Forelimb muscle (tissue), 1 donor: ENCODE data around the gene INTS4. TPM values are rescaled to one million over a fixed set of nuclear protein-coding genes. Genes with fewer than 3 reads are reported as not detected.
"Not testable (repeated sequence)": the region's sequence is repeated elsewhere in the genome, so short reads cannot be mapped to it uniquely, and the experiment has no call there.

Experiments used
- DNase-seq: peaks from one replicate; pipeline ENCODE4 v3.0.0-alpha.2; 2013; ENCODE audit warnings: low read depth
- polyA plus RNA-seq: library from polyadenylated mRNA; unstranded; fragments of 120-200 nt; gene quantifications from one replicate; pipeline ENCODE4 v1.2.1, GENCODE V29; 2013; ENCODE audit not compliant: insufficient read length

Gene INTS4
- polyA plus RNA-seq, 1 donor: 24.4 TPM

DNA sequence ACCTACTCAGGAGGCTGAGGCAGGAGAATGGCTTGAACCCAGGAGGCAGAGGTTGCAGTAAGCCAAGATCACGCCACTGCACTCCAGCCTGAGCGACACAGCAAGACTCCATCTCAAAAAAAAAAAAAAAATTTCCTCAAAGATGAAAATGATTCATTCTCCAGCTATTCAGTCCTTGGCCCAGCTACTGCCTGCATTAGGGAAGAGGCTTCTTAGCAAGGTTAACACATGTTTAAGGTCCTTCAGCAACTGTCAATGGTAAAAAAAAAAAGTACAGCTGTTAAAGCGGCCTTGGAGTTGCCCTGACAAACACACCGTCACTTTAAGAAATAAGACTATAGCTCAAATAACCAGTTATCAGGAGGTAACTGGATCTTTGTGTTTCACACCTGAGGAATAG is 116.2 kb downstream of the INTS4 start:
- not testable (repeated sequence) for DNase-seq

DNA sequence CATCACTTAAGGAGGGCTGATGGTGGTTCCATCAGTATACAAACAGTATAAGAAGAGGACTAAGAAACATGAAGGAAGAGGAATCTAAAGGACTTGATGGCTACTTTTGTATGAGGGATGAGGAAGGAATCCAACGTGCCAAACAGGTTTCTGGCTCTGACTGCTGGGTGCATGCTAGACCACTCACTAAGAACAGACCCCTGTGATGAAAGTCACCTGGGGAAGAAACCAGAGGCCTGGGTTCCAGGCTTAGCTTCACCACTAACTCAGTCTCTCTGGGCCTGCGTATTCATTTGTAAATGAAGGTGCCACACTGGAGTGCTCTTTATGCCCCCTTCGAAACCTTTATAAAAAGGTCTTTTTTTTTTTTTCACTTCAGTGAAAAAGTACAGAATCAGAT is 118.4 kb downstream of the INTS4 start:
- no peak for DNase-seq

DNA sequence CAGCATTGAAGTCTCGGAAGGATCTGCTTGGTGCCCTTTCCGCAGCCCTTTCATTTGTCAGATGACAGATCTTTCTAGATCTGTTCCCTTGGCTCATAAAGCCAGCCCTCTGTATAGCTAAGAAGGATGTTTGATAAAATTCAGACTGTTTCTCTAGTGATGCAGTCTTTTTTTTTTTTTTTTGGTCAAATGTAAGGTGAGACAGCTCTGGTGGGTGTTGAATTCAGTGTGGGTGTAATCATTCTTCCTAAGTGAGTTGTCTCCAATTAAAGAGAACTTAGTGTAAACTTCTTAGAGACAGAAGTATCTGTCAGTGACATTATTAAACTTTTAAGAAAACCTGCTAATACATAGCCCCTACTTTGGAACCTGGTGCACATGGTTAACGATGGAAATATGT is 120.3 kb downstream of the INTS4 start:
- no peak for DNase-seq

DNA sequence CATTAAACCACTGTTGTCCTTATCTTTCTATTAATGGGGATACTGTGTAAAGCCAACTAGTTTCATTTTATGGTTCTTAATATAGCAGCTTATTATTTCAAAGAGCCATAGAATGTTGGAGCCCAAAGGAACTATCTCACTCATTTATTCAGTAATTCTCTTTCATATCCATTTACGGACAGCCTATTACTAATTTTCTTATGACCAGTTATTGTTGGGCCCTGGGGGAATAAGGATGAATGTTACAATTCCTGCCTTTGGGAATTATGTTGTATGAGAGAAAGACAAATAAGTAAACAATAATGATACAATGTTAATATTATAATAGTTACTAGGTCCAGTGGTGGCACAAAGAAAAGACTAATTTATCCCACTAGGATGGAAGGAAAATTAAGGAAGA is 121.1 kb downstream of the INTS4 start:
- no peak for DNase-seq

DNA sequence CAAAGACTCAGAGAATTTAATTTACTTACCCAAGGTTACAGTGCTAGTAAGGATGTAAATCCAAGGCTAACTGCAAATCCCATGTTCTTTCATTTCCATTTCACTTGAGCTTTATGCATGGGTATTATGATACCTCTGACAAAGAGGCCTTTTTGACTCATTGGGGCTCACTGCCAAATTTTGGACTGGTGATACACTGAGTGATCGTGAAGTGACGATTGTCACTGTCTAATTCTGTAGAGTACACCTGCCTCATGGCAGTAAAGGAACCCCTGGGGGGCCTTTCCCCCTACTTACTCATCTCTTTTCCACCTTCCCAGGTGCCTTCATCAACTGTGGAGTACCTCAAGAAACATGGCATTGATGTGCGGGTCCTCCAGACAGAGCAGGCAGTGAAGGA is 122.6 kb downstream of the INTS4 start:
- no peak for DNase-seq

DNA sequence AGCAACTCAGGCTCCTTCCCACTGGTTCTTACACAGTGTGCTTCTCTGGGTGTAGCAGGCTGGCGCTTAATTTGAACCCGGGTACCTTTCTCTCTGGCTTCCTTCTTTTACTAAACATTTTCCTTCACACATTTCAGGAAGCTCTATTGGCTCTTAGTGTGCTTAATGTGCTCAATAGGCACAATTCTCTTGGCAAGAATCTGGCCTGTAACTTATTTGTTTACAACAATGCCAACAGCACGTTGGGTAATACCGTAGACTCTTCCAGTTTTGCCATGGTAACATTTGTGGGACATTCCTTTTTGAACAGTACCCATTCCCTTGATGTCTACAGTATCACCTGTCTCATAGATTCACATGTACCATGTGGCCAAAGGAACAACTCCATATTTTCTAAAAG is 125.7 kb downstream of the INTS4 start:
- DNase-seq: no peak

DNA sequence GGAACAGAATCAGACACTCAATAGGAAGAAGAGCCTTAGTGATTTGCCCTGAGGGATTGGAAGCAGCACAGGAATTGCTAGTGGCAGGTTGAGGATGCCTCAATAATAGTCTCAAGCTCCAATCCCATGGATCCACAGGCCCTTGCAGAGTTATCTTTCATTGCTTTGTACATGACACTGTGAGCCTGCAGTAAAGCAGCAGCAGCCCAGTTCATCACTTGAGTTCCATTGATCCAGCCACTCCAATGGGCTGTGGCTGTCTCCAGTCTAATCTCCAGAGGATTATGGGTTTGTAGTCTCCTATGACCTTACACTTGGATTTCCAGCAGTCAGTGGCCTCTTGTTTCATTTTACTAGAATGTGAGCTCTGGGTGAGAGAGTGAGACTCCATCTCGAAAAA is 128.1 kb downstream of the INTS4 start:
- DNase-seq: no peak

DNA sequence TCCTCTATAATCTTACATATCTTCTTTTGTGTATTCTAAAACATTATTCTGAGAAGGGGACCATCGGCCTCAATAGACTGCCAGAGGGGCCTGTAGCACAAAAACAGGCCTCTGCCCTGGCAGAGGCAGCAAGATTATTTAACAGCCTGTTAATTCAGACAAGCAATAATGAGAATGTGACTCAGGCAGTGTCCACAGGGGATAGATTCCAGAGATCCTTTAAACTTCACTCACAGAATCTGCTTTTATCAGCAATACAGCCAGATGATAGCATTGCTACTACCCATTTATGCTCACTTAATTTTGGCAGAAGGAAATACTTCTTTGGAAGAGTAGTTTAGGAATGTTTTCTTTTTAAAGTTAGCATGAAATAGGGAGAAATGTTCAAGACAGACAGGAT is 128.7 kb downstream of the INTS4 start:
- no peak for DNase-seq

DNA sequence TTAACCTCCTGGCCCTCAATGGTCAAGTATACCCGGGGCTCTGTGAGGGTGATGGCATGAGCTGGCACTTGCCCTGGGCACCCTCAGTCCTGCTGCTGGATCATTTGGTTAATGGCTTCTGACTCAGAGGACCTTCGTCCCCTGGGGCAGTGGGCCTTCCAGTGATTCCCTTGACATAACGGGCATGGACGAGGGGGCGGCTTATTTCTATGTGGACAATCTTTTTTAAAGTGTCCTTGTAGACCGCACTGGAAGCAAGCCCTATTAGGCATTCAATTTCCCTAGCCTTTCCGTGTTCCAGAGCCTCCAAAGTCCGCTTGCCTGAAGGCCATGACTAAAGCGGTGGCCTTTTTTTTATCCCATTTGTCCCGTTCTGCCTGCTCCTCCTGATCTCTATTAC is 133.0 kb downstream of the INTS4 start:
- not testable (repeated sequence) for DNase-seq

DNA sequence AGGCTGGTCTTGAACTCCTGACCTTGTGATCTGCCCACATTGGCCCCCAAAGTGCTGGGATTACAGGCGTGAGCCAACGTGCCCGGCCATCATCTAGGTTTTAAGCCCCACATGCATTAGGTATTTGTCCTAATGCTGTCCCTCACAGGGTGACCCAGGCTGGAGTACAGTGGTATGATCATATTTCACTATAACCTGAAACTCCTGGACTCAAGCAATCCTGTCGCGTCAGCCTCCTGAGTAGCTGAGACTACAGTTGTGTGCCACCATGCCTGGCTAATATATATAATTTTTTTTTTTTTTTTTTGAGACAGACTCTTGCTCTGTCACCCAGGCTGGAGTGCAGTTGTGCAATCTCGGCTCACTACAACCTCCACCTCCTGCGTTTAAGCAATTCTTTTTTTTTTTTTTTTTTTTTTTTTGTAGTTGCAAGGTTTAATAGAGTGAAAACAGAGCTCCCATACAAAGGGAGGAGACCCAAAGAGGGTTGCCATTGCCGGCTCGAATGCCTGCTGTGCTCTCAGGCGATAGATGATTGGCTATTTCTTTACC is 136.5 kb downstream of the INTS4 start:
- DNase-seq: not testable (repeated sequence)

DNA sequence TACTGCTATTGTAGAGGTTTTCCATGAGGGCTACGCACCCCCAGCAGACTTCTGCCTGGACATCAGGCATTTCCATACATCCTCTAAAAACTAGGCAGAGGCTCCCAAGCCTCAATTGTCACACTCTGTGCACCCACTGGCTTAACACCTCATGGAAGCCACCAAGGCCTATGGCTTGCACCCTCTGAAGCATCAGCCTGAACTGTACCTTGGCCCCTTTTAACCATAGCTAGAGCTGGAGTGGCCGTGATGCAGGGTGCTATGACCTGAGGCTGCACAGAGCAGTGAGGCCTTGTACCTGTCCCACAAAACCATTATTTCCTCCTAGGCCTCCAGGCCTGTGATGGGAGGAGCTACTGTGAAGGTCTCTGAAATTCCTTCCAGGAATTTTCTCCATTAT is 139.6 kb downstream of the INTS4 start:
- DNase-seq: no peak

DNA sequence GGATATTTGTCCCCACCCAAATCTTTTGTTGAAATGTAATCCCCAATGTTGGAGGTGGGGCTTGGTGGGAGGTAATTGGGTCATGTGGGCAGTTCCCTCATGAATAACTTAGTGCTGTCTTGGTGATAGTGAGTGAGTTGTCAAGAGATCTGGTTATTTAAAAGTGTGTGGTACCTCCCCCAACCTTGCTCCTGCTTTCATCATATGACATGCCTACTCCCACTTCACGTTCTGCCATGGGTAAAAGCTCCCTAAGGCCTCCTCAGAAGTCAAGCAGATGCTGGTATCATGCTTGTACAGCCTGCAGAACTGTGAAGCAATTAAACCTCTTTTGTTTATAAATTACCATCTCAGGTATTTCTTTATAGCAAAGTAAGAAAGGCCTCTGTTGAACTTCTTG is 143.0 kb downstream of the INTS4 start:
- no peak for DNase-seq

DNA sequence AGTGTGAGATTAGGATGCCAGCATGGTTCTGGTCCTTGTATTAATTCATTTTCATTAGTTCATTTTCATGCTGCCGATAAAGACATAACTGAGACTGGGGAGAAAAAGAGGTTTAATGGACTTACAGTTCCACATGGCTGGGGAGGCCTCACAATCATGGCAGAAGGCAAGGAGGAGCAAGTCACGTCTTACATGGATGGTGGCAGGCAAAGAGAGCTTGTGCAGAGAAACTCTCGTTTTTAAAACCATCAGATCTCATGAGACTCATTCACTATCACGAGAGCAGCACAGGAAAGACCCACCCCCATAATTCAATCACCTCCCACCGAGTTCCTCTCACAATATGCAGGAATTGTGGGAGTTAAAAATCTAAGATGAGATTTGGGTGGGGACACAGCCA is 150.8 kb downstream of the INTS4 start:
- DNase-seq: not testable (repeated sequence)

DNA sequence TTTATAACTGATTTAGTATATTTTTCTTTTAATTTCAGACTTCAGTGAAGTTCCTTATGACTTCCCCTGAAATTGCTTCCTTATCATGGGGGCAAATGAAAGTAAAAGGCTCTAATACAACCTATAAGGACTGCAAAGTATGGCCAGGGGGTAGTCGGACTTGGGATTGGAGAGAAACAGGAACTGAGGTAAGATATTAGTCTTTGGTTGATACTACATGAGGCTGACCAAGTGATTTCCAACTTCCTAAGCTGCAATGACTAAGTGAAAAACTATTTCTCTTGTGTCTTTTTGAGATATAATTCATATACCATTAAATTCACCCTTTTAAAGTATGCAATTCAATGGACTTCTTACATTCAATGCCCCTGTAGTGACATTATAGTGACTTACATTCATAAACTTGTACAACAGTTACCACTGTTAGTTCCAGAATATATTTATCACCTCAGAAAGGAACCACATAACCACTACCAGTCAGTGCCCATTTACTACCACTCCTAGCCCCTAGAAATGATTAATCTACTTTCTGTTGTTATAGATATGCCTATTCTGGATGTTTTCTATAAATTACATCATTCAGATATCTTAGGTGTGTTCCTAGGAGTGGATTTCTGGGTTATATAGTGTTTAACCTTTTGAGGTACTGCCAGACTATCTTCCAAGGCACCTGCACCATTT is 151.9 kb downstream of the INTS4 start:
- no peak for DNase-seq

DNA sequence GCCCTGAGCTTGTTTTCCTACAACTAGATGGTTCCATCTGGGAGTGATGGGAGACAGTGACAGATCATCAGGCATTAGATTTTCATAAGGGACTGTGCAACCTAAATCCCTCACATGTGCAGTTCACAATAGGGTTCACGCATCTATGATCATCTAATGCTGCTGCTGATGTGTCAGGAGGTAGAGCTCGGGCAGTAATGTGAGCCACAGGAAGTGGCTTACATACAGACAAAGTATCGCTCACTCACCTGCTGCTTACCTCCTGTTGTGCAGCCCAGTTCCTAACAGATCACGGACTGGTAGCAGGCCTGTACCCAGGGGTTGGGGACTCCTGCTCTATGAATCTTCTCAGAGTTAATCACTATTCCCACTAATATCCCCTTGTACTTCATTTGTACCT is 161.2 kb downstream of the INTS4 start:
- no peak for DNase-seq

DNA sequence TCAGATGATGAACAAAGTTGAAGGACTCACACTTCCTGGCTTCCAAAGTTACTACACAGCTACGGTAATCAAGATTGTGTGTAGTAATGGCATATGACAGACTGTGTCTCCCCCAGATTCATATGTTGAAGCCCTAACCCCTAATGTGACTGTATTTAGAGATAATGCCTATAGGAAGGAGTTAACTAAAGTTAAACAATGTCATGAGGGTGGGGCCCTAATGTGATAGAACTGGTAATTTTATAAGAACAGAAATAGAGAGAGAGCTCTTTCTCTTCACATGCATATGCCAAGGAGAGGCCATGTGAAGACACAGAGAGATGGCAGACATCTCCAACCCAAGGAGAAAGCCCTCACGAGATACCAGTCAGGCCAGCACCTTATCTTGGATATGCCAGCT is 165.5 kb downstream of the INTS4 start:
- no peak for DNase-seq

Other genes with a start within 250 kb of the INTS4 start
- gene RSF1, start 173.9 kb downstream of the INTS4 start, polyA plus RNA-seq: 33.3 TPM
- gene AAMDC, start 173.5 kb downstream of the INTS4 start, polyA plus RNA-seq: 38.5 TPM
- gene KCTD14, start 28.6 kb upstream of the INTS4 start, polyA plus RNA-seq: 1.0 TPM
- gene THRSP, start 69.2 kb upstream of the INTS4 start, polyA plus RNA-seq: 0.51 TPM
- gene NDUFC2, start 85.2 kb upstream of the INTS4 start, polyA plus RNA-seq: 163 TPM
- gene ALG8, start 145.0 kb upstream of the INTS4 start, polyA plus RNA-seq: 20.6 TPM
- gene KCTD21, start 194.0 kb upstream of the INTS4 start, polyA plus RNA-seq: 7.2 TPM
- gene USP35, start 194.3 kb upstream of the INTS4 start, polyA plus RNA-seq: 5.1 TPM